K562 (cell line): ENCODE results near the gene MXD3. TPM values are rescaled to one million over a fixed set of nuclear protein-coding genes. Genes with fewer than 3 reads are reported as not detected.

Experiments used
- ATAC-seq: fragments of 200-7000 bp; cut with Tn5 transposase; 3 replicates; pipeline ENCODE4 v1.9.1; 2020; ENCODE audit warnings: moderate library complexity
- BruUV-seq: library from RNA; stranded (reverse); fragments of 400-500 nt; replicated peaks from 2 replicates; lab custom pipeline; 2021; lab: Mats Ljungman, UMichigan
- CTCF ChIA-PET: fragments of 300-600 bp; formaldehyde crosslinking; extraction: SDS; loops from one replicate; lab custom pipeline; 2021; ENCODE audit warnings: low intra/inter-chr PET ratio; lab: Yijun Ruan, JAX
- POLR2A ChIA-PET: fragments of 300-600, 350-650 bp; sonication (Branson Sonifier 250); formaldehyde crosslinking; extraction: SDS; loops from one replicate; lab custom pipeline; 2021; ENCODE audit warnings: antibody characterized with exemption, inconsistent platforms; lab: Yijun Ruan, JAX
- DNase-seq, 4 experiments: peaks; one replicate each; pipeline versions ENCODE4 v3.0.0 to v3.0.0-alpha.2; 2011 to 2018; ENCODE audit warnings: low spot score in 3 of 4, mixed read lengths in 3 of 4; ENCODE audit errors: extremely low read depth in 1 of 4
- FAIRE-seq: peaks from 2 replicates; lab custom pipeline; 2011; peaks lifted over from hg19 to GRCh38; lab: Jason Lieb, UNC
- H2AFZ ChIP-seq: 2 replicates; pipeline ENCODE4 v1.6.0; 2011; ENCODE audit warnings: low read depth, low read length, control low read depth, inconsistent platforms
- H3K27ac ChIP-seq: fragments of 200-600 bp; 3 replicates; pipeline ENCODE4 v1.8.0; 2011; ENCODE audit warnings: low read depth, mild to moderate bottlenecking, control low read depth, inconsistent platforms, low read length, moderate library complexity, mixed read lengths; ENCODE audit errors: extremely low read depth
- H3K27me3 ChIP-seq, 2 experiments: fragments of 300-600 bp in 1 of 2; 2 replicates in 1 of 2; 3 replicates in 1 of 2; pipeline versions ENCODE4 v1.6.0 to v1.8.0; 2011; ENCODE audit warnings: inconsistent platforms in 2 of 2, low read length in 2 of 2, mild to moderate bottlenecking in 1 of 2, mixed read lengths in 1 of 2, moderate library complexity in 1 of 2; ENCODE audit not compliant: control insufficient read depth in 2 of 2, insufficient read depth in 2 of 2
- H3K36me3 ChIP-seq: fragments of 300-600 bp; 3 replicates; pipeline ENCODE4 v1.8.0; 2011; ENCODE audit warnings: mild to moderate bottlenecking, low read length, inconsistent platforms; ENCODE audit not compliant: control insufficient read depth, insufficient read depth
- H3K4me1 ChIP-seq, 2 experiments: fragments of 200-600 bp in 1 of 2; replicated peaks in 1 of 2; 2 replicates in 1 of 2; 3 replicates in 1 of 2; pipeline versions ENCODE4 v1.5.1 to v1.8.0; 2011; ENCODE audit warnings: inconsistent platforms in 2 of 2, low read length in 2 of 2, mild to moderate bottlenecking in 1 of 2, mixed read lengths in 1 of 2, moderate library complexity in 1 of 2; ENCODE audit not compliant: control insufficient read depth in 2 of 2, insufficient read depth in 2 of 2
- H3K4me2 ChIP-seq: 2 replicates; pipeline ENCODE4 v1.6.1; 2011; ENCODE audit warnings: low read length, control low read depth, inconsistent platforms, mixed read lengths; ENCODE audit not compliant: insufficient read depth
- H3K4me3 ChIP-seq: fragments of 200-600 bp; sonication (generic), shearing (Covaris generic); 2 replicates; pipeline ENCODE4 v1.5.1; 2016; ENCODE audit warnings: control low read depth, inconsistent platforms
- H3K79me2 ChIP-seq: fragments of 200-600 bp; 3 replicates; pipeline ENCODE4 v1.8.0; 2011; ENCODE audit warnings: low read length, inconsistent platforms; ENCODE audit not compliant: control insufficient read depth, insufficient read depth
- H3K9ac ChIP-seq, 2 experiments: 2 replicates each; pipeline versions ENCODE4 v1.6.0 to v1.6.1; 2011; ENCODE audit warnings: low read depth in 2 of 2, low read length in 2 of 2, control low read depth in 1 of 2, inconsistent platforms in 1 of 2, mild to moderate bottlenecking in 1 of 2, mixed read lengths in 1 of 2; ENCODE audit not compliant: insufficient read depth in 1 of 2
- H3K9me1 ChIP-seq: one replicate; pipeline ENCODE4 v1.6.0; 2011; ENCODE audit warnings: inconsistent platforms, mild to moderate bottlenecking, low read length, moderate library complexity; ENCODE audit not compliant: control insufficient read depth, insufficient read depth
- H3K9me3 ChIP-seq: replicated peaks from 2 replicates; pipeline ENCODE4 v1.5.1; 2011; ENCODE audit warnings: low read depth, low read length, inconsistent platforms; ENCODE audit not compliant: control insufficient read depth, insufficient read depth
- H4K20me1 ChIP-seq: replicated peaks from 2 replicates; pipeline ENCODE4 v1.6.1; 2011; ENCODE audit warnings: low read length, inconsistent platforms, mixed read lengths; ENCODE audit not compliant: control insufficient read depth, insufficient read depth
- ETV5 ChIP-seq: sonication (generic); formaldehyde crosslinking; IDR thresholded peaks from 2 replicates; pipeline ENCODE4 v1.4.0; 2020; ENCODE audit warnings: low read depth, mild to moderate bottlenecking, missing genetic modification reagents
- KLF10 ChIP-seq: fragments of 250-450 bp; sonication (Bioruptor Pico); IDR thresholded peaks from 2 replicates; pipeline ENCODE4 v1.6.1; 2021; ENCODE audit warnings: matching md5 sums
- NFE2L1 ChIP-seq: fragments of 450-650 bp; IDR thresholded peaks from 2 replicates; pipeline ENCODE4 v1.6.1; 2016; ENCODE audit warnings: missing genetic modification characterization, low read depth, mild to moderate bottlenecking, missing compliant biosample characterization, moderate library complexity, borderline replicate concordance
- RBM39 ChIP-seq: fragments of 200-400 bp; formaldehyde crosslinking; optimal IDR thresholded peaks from 2 replicates; pipeline ENCODE3; 2018; ENCODE audit warnings: low read depth, low read length
- RREB1 ChIP-seq: fragments of 250-450 bp; sonication (Bioruptor Pico); IDR thresholded peaks from 2 replicates; pipeline ENCODE4 v1.4.0; 2020
- U2AF2 ChIP-seq: fragments of 200-400 bp; formaldehyde crosslinking; optimal IDR thresholded peaks from 2 replicates; pipeline ENCODE3; 2017; ENCODE audit warnings: low read depth, mild to moderate bottlenecking, low read length
- ZBTB17 ChIP-seq: fragments of 450-650 bp; formaldehyde crosslinking; IDR thresholded peaks from 2 replicates; pipeline ENCODE4 v1.4.0; 2020; ENCODE audit warnings: mild to moderate bottlenecking
- WGBS: fragments of 100-300 bp; shearing (Covaris generic); methylation state at CpG from one replicate; pipeline ENCODE4 v1.1.6; 2016; ENCODE audit warnings: low coverage, mixed read lengths; ENCODE audit not compliant: insufficient coverage; ENCODE audit errors: missing lambda C conversion rate; 5-methylcytosine and 5-hydroxymethylcytosine counted together
- in situ Hi-C: fragments of 300-500 bp; cut with MboI; formaldehyde crosslinking; loops from 4 replicates; pipeline ENCODE4 v1.15.0; 2018; ENCODE audit warnings: inconsistent platforms, mixed read lengths
- intact Hi-C: fragments of 100-400 bp; cut with micrococcal nuclease; formaldehyde crosslinking; loops from 2 replicates; pipeline ENCODE4 v1.14.2; 2022
- polyA plus RNA-seq, 8 experiments: library from polyadenylated mRNA; depleted of rRNA in 4 of 8; stranded (reverse) in 5 of 8; unstranded in 3 of 8; fragments of >200 nt; fragmentation: Nextera tagmentation in 2 of 8; fragmentation: Illumina TruSeq in 1 of 8; extraction: Ambion mirVana in 2 of 8; extraction: Trizol in 1 of 8; gene quantifications; 2 replicates each; pipeline versions ENCODE4 v1.2.1 to v1.2.3, GENCODE V29; 2011 to 2014; ENCODE audit warnings: inconsistent platforms in 1 of 8, missing spikeins in 1 of 8
- total RNA-seq, 7 experiments: library from RNA; depleted of rRNA in 6 of 7; stranded (reverse); fragments of >200 nt in 6 of 7; fragmentation: Illumina TruSeq in 2 of 7; extraction: Trizol in 2 of 7; gene quantifications; 2 replicates each; pipeline versions ENCODE4 v1.2.1 to v1.2.3, GENCODE V29; 2011 to 2021; ENCODE audit warnings: low replicate concordance in 1 of 7

MXD3 gene
- total and polyA plus RNA-seq, 9 of the 15 experiments (the other 6 are each of a cell fraction or from before 2014, with no cell fraction given): 0.28 to 24.8 (median 4.5) TPM

- Histone ChIP-seq H3K27me3 (no peaks in the 10 kb centered on the region), H3K4me3 (no peak overlapping the region), H2AFZ (no peak overlapping the region), H3K36me3 (peaks cover 94% of the 10 kb centered on the region), H3K9me1 (no peaks in the 10 kb centered on the region), H3K4me1 (peaks cover 0 to 4% of the 10 kb centered on the region in 2 experiments; a peak in 1 of 5 replicates), H3K9me3 (no peaks in the 10 kb centered on the region), H4K20me1 (0 out of 2 replicates have a peak, but pooled peaks cover 8% of the 10 kb centered on the region), H3K9ac (peak overlapping the region in 1 of 2 experiments; percentile 13; a peak in 1 of 4 replicates), H3K27ac (no peak overlapping the region), H3K79me2 (peaks cover 11% of the 10 kb centered on the region), H3K4me2 (no peak overlapping the region)
- POLR2A ChIA-PET: interaction anchor here (1.1 to 1.2 kb wide), 2 partner anchors 8 to 38 kb away, joined by 3 to 4 read pairs; no protein-coding TSS in a partner anchor
- BruUV-seq: no TSS peak
- ATAC-seq: no peak
- WGBS: 93% methylated on average over 7 of the region's 7 CpGs
- in situ Hi-C loops: no loop called here
- CTCF ChIA-PET: no interaction called here
- TF ChIP-seq ZBTB17 (no peak), NFE2L1 (no peak), KLF10 (CRISPR knock-in tag) (no peak), RREB1 (CRISPR knock-in tag) (no peak), RBM39 (no peak), U2AF2 (no peak), ETV5 (no peak)
- intact Hi-C loops: no loop called here
- FAIRE-seq: no peak
- DNase-seq: no peak
Observed at GRCh38 chr5:177335701-177336065, 24.0 kb upstream of the MXD3 start.
